IMR-90 (cell line): ENCODE results near the gene OPRM1. TPM values are rescaled to one million over a fixed set of nuclear protein-coding genes. Genes with fewer than 3 reads are reported as not detected.

Experiments used
- ATAC-seq: fragments of 200-7000 bp; cut with Tn5 transposase; 2 replicates; pipeline ENCODE4 v1.9.1; 2020; ENCODE audit warnings: low read depth, mild to moderate bottlenecking, moderate library complexity
- BruUV-seq: library from RNA; stranded (reverse); fragments of 400-500 nt; replicated peaks from 2 replicates; lab custom pipeline; 2021; lab: Mats Ljungman, UMichigan
- CTCF ChIA-PET: fragments of 300-600 bp; formaldehyde crosslinking; extraction: SDS; loops from one replicate; lab custom pipeline; 2021; ENCODE audit warnings: antibody characterized with exemption; lab: Yijun Ruan, JAX
- POLR2A ChIA-PET: fragments of 300-600 bp; sonication (Branson Sonifier 250); formaldehyde crosslinking; loops from one replicate; lab custom pipeline; 2022; ENCODE audit warnings: antibody characterized with exemption; ENCODE audit not compliant: unreplicated experiment; lab: Charles Lee
- DNase-seq: peaks from one replicate; pipeline ENCODE4 v3.0.0; 2013
- H2AFZ ChIP-seq: replicated peaks from 2 replicates; pipeline ENCODE3; 2013; ENCODE audit warnings: low read length, mild to moderate bottlenecking; ENCODE audit not compliant: poor library complexity
- H2AK5ac ChIP-seq: 2 replicates; pipeline ENCODE4 v1.6.1; 2013; ENCODE audit warnings: low read depth, low read length, inconsistent platforms
- H2AK9ac ChIP-seq: replicated peaks from 2 replicates; pipeline ENCODE3; 2013; ENCODE audit warnings: mild to moderate bottlenecking, low read depth, low read length, moderate library complexity; ENCODE audit not compliant: poor library complexity
- H2BK120ac ChIP-seq: 2 replicates; pipeline ENCODE4 v1.6.1; 2013; ENCODE audit warnings: low read depth, low read length, inconsistent platforms
- H2BK15ac ChIP-seq: 3 replicates; pipeline ENCODE4 v1.6.1; 2013; ENCODE audit warnings: low read depth, low read length, inconsistent platforms
- H2BK20ac ChIP-seq: 2 replicates; pipeline ENCODE4 v1.6.1; 2013; ENCODE audit warnings: low read depth, mild to moderate bottlenecking, inconsistent platforms, low read length, moderate library complexity
- H2BK5ac ChIP-seq: 2 replicates; pipeline ENCODE4 v1.6.1; 2013; ENCODE audit warnings: mild to moderate bottlenecking, low read depth, low read length, inconsistent platforms; ENCODE audit not compliant: poor library complexity, severe bottlenecking
- H3K14ac ChIP-seq: replicated peaks from 2 replicates; pipeline ENCODE4 v1.6.1; 2013; ENCODE audit warnings: low read depth, low read length, inconsistent platforms
- H3K18ac ChIP-seq: 2 replicates; pipeline ENCODE4 v1.6.1; 2013; ENCODE audit warnings: low read depth, low read length, control low read depth
- H3K23ac ChIP-seq: 2 replicates; pipeline ENCODE4 v1.6.1; 2013; ENCODE audit warnings: low read depth, low read length, inconsistent platforms
- H3K27ac ChIP-seq: 2 replicates; pipeline ENCODE4 v1.5.1; 2013; ENCODE audit warnings: mild to moderate bottlenecking, control low read depth, low read length; ENCODE audit not compliant: insufficient read depth
- H3K27me3 ChIP-seq: 2 replicates; pipeline ENCODE4 v1.6.1; 2013; ENCODE audit warnings: low read length; ENCODE audit not compliant: control insufficient read depth, insufficient read depth
- H3K36me3 ChIP-seq: 2 replicates; pipeline ENCODE4 v1.6.1; 2013; ENCODE audit warnings: low read length, mixed read lengths; ENCODE audit not compliant: control insufficient read depth, insufficient read depth
- H3K4ac ChIP-seq: 2 replicates; pipeline ENCODE4 v1.6.1; 2013; ENCODE audit warnings: low read depth, low read length, inconsistent platforms
- H3K4me1 ChIP-seq: 2 replicates; pipeline ENCODE4 v1.6.1; 2013; ENCODE audit warnings: low read length, mixed read lengths; ENCODE audit not compliant: control insufficient read depth, insufficient read depth
- H3K4me2 ChIP-seq: 2 replicates; pipeline ENCODE4 v1.6.1; 2013; ENCODE audit warnings: low read depth, mild to moderate bottlenecking, control low read depth, low read length, moderate library complexity
- H3K4me3 ChIP-seq: 2 replicates; pipeline ENCODE4 v1.5.1; 2013; ENCODE audit warnings: low read depth, mild to moderate bottlenecking, control low read depth, low read length, moderate library complexity; ENCODE audit not compliant: insufficient read depth
- H3K56ac ChIP-seq: 2 replicates; pipeline ENCODE4 v1.6.1; 2013; ENCODE audit warnings: low read length, inconsistent platforms; ENCODE audit not compliant: insufficient read depth; ENCODE audit errors: extremely low read depth
- H3K79me1 ChIP-seq, 2 experiments: 2 replicates each; pipeline ENCODE4 v1.6.1; 2013; ENCODE audit warnings: low read length in 2 of 2, inconsistent platforms in 1 of 2, low read depth in 1 of 2
- H3K9ac ChIP-seq: 2 replicates; pipeline ENCODE4 v1.6.1; 2013; ENCODE audit warnings: low read depth, low read length, control low read depth
- H3K9me1 ChIP-seq: 2 replicates; pipeline ENCODE4 v1.6.1; 2013; ENCODE audit warnings: low read length, inconsistent platforms; ENCODE audit not compliant: insufficient read depth
- H3K9me3 ChIP-seq: 2 replicates; pipeline ENCODE4 v1.6.1; 2013; ENCODE audit warnings: low read length; ENCODE audit not compliant: control insufficient read depth, insufficient read depth
- H4K20me1 ChIP-seq: 2 replicates; pipeline ENCODE4 v1.6.1; 2013; ENCODE audit warnings: low read length, inconsistent platforms; ENCODE audit not compliant: insufficient read depth
- H4K5ac ChIP-seq: 2 replicates; pipeline ENCODE4 v1.6.1; 2013; ENCODE audit warnings: mild to moderate bottlenecking, low read depth, low read length, control low read depth
- H4K8ac ChIP-seq, 2 experiments: 2 replicates each; pipeline ENCODE4 v1.6.1; 2013; ENCODE audit warnings: low read depth in 2 of 2, low read length in 2 of 2, control low read depth in 1 of 2, inconsistent platforms in 1 of 2
- H4K91ac ChIP-seq: 2 replicates; pipeline ENCODE4 v1.6.1; 2013; ENCODE audit warnings: low read depth, low read length, inconsistent platforms; ENCODE audit not compliant: insufficient read depth
- BHLHE40 ChIP-seq: fragments of 150-350 bp; IDR thresholded peaks from 2 replicates; pipeline ENCODE4 v1.6.1; 2016; ENCODE audit warnings: mild to moderate bottlenecking, low read depth, low read length
- CEBPB ChIP-seq: IDR thresholded peaks from 2 replicates; pipeline ENCODE4 v1.6.1; 2012; ENCODE audit warnings: low read depth, low read length, improper control_type of control experiment
- CHD1 ChIP-seq: IDR thresholded peaks from 2 replicates; pipeline ENCODE4 v1.6.1; 2012; ENCODE audit warnings: low read depth, low read length, improper control_type of control experiment
- CTCF ChIP-seq: conservative IDR thresholded peaks from 2 replicates; pipeline ENCODE4 v1.5.1; 2012; ENCODE audit warnings: mild to moderate bottlenecking, low read depth, low read length, improper control_type of control experiment
- ELK1 ChIP-seq: fragments of 150-350 bp; IDR thresholded peaks from 2 replicates; pipeline ENCODE4 v1.6.1; 2016; ENCODE audit warnings: low read depth, mild to moderate bottlenecking, low read length, moderate library complexity, borderline replicate concordance
- FOS ChIP-seq: fragments of 150-350 bp; IDR thresholded peaks from 2 replicates; pipeline ENCODE4 v1.6.1; 2016; ENCODE audit warnings: low read depth, low read length
- MAFK ChIP-seq: IDR thresholded peaks from 2 replicates; pipeline ENCODE4 v1.6.1; 2012; ENCODE audit warnings: low read depth, low read length, improper control_type of control experiment
- MAZ ChIP-seq: IDR thresholded peaks from 2 replicates; pipeline ENCODE4 v1.6.1; 2012; ENCODE audit warnings: low read depth, mild to moderate bottlenecking, low read length, improper control_type of control experiment, moderate library complexity, borderline replicate concordance
- MXI1 ChIP-seq: IDR thresholded peaks from 2 replicates; pipeline ENCODE4 v1.6.1; 2012; ENCODE audit warnings: low read depth, mild to moderate bottlenecking, low read length, moderate library complexity, borderline replicate concordance
- NFE2L2 ChIP-seq: fragments of 150-350 bp; IDR thresholded peaks from 2 replicates; pipeline ENCODE4 v1.6.1; 2016; ENCODE audit warnings: low read depth, mild to moderate bottlenecking, low read length
- POLR2A ChIP-seq: IDR thresholded peaks from 2 replicates; pipeline ENCODE4 v1.6.1; 2012; ENCODE audit warnings: mild to moderate bottlenecking, low read depth, low read length
- RAD21 ChIP-seq: IDR thresholded peaks from 2 replicates; pipeline ENCODE4 v1.6.1; 2012; ENCODE audit warnings: low read length, improper control_type of control experiment
- RCOR1 ChIP-seq: IDR thresholded peaks from 2 replicates; pipeline ENCODE4 v1.6.1; 2012; ENCODE audit warnings: mild to moderate bottlenecking, low read length, improper control_type of control experiment; ENCODE audit not compliant: insufficient replicate concordance
- RFX5 ChIP-seq: IDR thresholded peaks from 2 replicates; pipeline ENCODE4 v1.8.0; 2012; ENCODE audit warnings: low read depth, mild to moderate bottlenecking, low read length, moderate library complexity
- SMC3 ChIP-seq: fragments of 150-350 bp; IDR thresholded peaks from 2 replicates; pipeline ENCODE4 v1.6.1; 2016; ENCODE audit warnings: low read depth, mild to moderate bottlenecking, antibody characterized with exemption, low read length, moderate library complexity
- WGBS, 2 experiments: methylation state at CpG; one replicate each; pipeline versions ENCODE4 v1.1.5 to v1.1.7; 2013; ENCODE audit warnings: missing lambda C conversion rate in 2 of 2; ENCODE audit not compliant: insufficient read length in 1 of 2; ENCODE audit errors: extremely low coverage in 2 of 2; 5-methylcytosine and 5-hydroxymethylcytosine counted together
- dilution Hi-C: fragments of 300-500 bp; cut with HindIII; formaldehyde crosslinking; loops from one replicate; pipeline ENCODE4 v1.14.3; 2018; ENCODE audit warnings: low sequenced_read_pairs; ENCODE audit not compliant: unreplicated experiment
- in situ Hi-C: fragments of 300-500 bp; cut with MboI; formaldehyde crosslinking; loops from 3 replicates; pipeline ENCODE4 v1.14.3; 2019; ENCODE audit warnings: low sequenced_read_pairs, inconsistent platforms, mixed read lengths
- intact Hi-C: fragments of 100-400 bp; cut with micrococcal nuclease; formaldehyde crosslinking; loops from 2 replicates; pipeline ENCODE4 v1.10.0; 2022
- polyA plus RNA-seq, 3 experiments: library from polyadenylated mRNA; depleted of rRNA; stranded (reverse); fragments of >200 nt; gene quantifications; 2 replicates each; pipeline ENCODE4 v1.2.3, GENCODE V29; 2012; ENCODE audit warnings: low replicate concordance in 1 of 3
- total RNA-seq: library from RNA; depleted of rRNA; stranded (reverse); fragments of >200 nt; gene quantifications from 2 replicates; pipeline ENCODE4 v1.2.3, GENCODE V29; 2012
- TF ChIP-seq, protein P1 (sequence below): fragments of 150-350 bp; IDR thresholded peaks from 2 replicates; pipeline ENCODE4 v1.6.1; 2017; ENCODE audit warnings: mild to moderate bottlenecking, antibody characterized with exemption, low read length, low read depth

The OPRM1 gene
- total and polyA plus RNA-seq, 2 of the 4 experiments (the other 2 are of a cell fraction) = not detected

DNA sequence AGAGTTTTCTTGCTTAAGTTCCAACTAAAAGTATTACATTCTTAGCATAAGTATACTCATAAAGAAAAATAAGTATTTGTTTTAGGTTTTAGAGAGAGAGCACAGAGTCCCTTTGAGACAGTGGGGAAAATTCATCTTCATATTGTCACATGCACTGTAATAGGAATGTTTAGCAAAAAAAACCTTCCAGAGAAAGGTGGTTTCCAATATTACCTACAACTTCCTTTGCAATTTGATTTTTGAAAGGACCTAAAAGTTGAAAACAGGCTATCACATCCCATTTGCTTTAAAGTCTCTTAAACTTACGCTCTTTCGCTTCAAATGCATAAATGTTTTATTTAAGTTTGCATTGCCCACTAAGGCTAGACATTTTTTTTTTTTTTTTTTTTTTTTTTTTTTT is 86.4 kb downstream of the OPRM1 start:
- no TSS peak for BruUV-seq

More for the DNA sequence above, 86.4 kb downstream of the OPRM1 start:
- Histone ChIP-seq H3K56ac (no peak overlapping the region), H2BK5ac (no peak overlapping the region), H2AK5ac (no peak overlapping the region), H3K4me2 (no peak overlapping the region), H3K27me3 (no peaks in the 10 kb centered on the region; the same call in 1 of the 2 replicates), H3K4me1 (no peaks in the 10 kb centered on the region), H4K20me1 (no peaks in the 10 kb centered on the region), H3K9me1 (no peaks in the 10 kb centered on the region), H3K4me3 (no peak overlapping the region), H2BK20ac (no peak overlapping the region), H3K36me3 (no peaks in the 10 kb centered on the region), H4K91ac (no peak overlapping the region), H2BK15ac (no peak overlapping the region), H2AK9ac (no peak overlapping the region), H3K14ac (no peak overlapping the region), H3K9me3 (no peaks in the 10 kb centered on the region), H2AFZ (no peak overlapping the region), H3K79me1 (no peaks in the 10 kb centered on the region), H4K5ac (no peak overlapping the region), H3K27ac (no peak overlapping the region), H3K9ac (no peak overlapping the region), H3K4ac (no peak overlapping the region), H2BK120ac (no peak overlapping the region), H3K18ac (no peak overlapping the region), H3K23ac (no peak overlapping the region), H4K8ac (no peak overlapping the region)
- no peak for DNase-seq
- WGBS, 2 experiments = no CpG with 5 or more reads among the region's 2 CpGs
- ChIA-PET POLR2A (no interaction called here), CTCF (no interaction called here)
- no peak for TF ChIP-seq RCOR1
- TF ChIP-seq RFX5 = no peak
- no peak for TF ChIP-seq MAZ
- no peak for TF ChIP-seq ELK1
- TF ChIP-seq BHLHE40 = no peak
- TF ChIP-seq CEBPB = no peak
- TF ChIP-seq CHD1 = no peak
- no peak for TF ChIP-seq NFE2L2
- TF ChIP-seq, protein P1, sequence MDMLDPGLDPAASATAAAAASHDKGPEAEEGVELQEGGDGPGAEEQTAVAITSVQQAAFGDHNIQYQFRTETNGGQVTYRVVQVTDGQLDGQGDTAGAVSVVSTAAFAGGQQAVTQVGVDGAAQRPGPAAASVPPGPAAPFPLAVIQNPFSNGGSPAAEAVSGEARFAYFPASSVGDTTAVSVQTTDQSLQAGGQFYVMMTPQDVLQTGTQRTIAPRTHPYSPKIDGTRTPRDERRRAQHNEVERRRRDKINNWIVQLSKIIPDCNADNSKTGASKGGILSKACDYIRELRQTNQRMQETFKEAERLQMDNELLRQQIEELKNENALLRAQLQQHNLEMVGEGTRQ = no peak
- TF ChIP-seq RAD21 = no peak
- TF ChIP-seq CTCF = no peak
- TF ChIP-seq MXI1 = no peak
- TF ChIP-seq FOS = no peak
- TF ChIP-seq POLR2A = no peak
- no peak for TF ChIP-seq MAFK
- no peak for TF ChIP-seq SMC3
- intact Hi-C loops = no loop called here
- in situ Hi-C loops = no loop called here
- dilution Hi-C loops = no loop called here
- ATAC-seq = no peak
